ENCODE measurements around the gene DAP.

DAP gene

DNA sequence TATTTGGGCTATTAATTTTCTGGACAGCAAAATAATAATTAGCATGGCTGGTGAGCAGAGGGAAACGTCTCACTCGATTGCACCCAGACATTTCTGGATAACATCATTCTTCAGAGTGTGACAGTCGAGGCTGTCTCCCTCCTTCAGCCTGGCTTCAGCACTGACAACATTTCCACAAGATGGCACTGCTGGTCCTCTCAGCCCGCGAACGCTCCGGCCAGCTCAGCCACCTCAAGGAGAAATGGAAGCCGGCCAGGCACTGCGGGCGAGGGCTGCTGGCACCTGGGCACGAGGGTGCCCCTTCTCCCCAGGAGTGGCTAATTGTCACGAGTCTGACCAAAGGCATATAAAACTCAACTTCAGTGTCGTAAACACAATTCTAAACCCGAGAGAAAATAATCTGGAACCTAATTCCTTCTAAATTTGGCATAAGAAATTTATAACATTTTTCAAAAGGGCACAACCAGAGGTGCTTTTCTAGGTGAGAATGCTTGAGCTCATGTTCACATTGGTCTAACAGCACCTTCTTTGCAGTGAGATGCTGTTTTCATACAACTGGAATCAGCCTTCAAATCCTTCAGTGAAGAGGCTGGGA lies 65.9 kb downstream of the DAP start:
- FAIRE-seq (peak; percentile 76), DNase-seq (ENCODE audit: insufficient read length, low spot score) (no peak)

DNA sequence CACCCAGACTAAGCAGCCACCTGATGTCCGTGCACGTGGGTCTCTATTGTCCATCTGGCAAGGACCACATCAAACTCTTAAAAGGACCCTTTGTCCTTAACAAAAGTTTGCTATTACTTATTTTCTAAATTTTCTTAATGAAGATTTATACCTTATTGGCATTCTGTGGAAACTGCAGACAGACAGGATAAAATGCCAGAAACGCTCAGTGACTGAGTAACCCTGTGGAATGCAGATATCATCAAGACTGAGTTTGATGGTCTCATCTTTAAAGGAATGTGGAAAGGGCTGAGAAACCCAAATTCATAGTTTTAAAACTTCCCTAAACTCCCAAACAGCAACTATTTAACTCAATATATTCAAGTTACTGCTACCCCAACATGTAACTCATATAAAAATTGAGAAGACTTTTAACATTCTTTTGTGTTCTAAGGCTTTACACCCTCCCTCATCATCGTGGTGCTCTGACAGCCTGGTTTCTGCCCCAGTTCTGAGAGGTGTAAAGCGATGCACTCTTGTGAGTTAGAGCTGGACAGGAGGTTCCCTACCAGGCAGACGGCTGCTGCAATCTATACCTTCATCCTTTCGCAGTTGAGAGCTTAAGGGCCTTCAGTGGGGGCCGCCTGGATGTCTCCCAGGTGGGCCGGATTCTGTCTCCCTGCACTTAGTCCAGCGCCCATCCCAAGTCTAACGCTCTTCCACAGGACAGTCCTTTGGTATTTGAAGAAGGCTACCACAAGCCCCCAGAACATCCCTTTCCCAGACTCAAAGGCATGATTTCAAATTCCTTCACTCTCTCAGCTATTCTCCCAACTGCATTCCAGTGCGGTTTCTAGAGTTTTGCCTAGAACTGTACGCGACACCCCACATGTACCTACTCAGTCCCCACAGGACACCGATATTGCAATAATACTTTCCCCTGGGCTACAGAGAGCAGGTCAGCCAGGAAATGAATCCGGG lies 68.9 kb downstream of the DAP start:
- DNase-seq (ENCODE audit: insufficient read length, low spot score) (no peak), FAIRE-seq (no peak)

DNA sequence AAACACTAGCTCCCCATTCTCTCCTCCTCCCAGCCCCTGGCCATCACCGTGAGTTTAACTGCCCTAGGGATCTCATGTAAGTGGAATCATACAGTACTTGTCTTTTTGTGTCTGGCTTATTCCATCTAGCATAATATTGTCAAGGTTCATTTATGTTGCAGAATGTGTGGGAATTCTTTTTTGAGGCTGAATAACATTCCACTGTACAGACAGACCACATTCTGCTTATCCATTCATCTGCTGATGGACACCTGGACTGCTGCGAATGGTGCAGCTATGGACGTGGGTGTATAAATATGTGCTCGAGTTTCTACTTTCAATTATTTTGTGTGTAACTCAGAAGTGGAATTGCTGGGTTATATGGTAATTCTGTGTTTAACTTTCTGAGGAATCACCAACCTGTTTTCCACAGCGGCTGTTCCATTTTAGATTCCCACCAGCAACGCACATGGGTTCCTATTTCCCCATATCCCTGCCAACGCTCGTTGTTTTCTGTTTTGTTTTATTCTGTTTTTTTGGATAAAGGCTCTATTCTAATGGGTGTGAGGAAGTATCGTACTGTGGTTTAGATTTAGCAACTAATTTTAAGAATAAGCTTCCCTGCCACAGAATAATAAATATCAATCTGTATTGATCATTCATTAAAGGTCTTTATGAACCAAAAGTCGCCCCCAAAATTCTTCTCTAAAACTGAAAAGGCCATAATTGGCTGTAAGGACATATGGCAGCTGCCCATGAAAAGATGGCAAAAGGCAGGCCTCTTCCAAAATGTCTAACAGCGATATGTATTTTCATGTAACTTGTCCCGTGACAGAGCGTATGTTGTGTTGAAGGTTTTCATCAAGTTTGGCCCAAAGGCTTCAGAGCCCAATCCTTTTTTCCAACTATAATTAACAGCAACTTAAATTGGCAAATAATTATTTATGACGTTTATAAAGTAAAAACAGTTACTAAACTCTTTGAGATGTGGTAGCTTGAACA lies 70.3 kb downstream of the DAP start:
- FAIRE-seq (no peak), DNase-seq (ENCODE audit: insufficient read length, low spot score) (no peak)

DNA sequence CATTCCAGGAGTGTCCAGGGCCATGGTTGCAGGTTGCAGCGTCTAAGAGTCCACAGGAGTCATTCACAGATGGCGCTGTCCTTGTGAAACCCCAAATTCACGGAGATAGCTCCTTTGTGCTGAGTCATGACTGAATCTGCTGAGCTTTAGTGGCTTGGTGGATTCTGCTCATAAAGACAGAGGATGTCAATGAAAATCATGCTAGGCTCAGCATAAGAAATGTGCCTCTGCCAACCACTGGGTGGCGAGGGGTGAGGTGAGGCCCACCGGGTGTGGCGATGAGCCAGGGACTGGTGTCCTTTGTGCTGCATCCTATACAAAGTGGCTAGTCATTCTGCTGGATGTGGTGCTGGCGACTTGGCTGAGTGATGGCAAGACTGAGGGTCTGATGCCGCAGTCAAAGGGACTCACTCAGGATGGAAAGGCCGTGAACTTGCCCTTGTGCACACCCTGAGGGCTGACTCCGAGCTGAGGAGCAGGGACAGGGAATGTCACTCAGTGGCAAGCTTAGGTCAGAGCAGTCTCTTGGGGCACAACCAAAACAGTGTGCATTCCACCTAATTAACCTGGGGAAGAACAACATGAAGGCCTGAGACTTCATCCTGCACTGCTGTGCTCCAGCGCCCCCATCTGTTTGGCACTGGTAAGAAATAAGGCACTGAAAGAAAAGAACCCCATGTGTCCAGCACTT lies 71.5 kb downstream of the DAP start:
- no peak for FAIRE-seq
- no peak for DNase-seq (ENCODE audit: insufficient read length, low spot score)

DNA sequence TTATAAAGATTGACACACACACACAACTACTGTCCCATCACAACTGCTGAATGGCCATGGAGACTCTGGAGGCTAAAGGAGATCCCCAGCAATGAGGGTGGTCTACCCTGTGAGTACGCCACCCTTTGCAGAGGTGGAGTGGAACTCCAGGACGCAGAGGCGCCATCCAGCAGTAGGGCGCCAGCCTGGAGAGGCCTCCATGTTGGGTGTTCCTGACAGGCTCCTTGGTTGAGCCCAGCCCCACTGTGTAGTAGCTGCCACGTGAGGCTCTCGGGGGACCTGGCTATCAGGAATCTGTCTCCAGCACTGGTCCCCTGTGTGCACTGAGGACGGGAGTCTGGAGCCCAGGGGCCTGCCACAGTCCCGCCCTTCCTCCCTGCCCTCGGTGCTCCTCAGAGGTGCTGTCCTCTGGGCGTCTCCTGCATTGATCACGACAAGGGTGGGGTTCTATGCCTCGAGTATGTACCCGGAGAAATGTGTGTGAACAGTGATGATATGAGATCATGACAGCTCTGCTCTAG lies 72.3 kb downstream of the DAP start:
- DNase-seq (ENCODE audit: insufficient read length, low spot score) (no peak), FAIRE-seq (no peak)

DNA sequence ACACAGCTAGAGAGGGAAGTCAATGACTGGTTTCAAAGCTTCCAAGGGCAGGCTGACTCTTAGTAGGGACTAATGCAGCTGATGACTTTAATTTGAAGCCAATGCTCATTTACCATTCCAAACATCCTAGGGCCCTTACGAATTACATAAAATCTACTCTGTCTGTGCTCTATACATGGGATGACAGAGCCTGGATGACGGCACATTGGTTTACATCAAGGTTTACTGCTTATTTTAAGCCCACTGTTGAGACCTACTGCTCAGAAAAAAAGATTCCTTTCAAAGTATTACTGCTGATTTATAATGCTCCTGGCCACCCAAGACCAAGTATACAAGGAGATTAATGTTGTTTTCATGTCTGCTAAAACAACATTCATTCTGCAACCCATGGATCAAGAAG lies 74.1 kb downstream of the DAP start:
- FAIRE-seq (no peak), DNase-seq (ENCODE audit: insufficient read length, low spot score) (no peak)

DNA sequence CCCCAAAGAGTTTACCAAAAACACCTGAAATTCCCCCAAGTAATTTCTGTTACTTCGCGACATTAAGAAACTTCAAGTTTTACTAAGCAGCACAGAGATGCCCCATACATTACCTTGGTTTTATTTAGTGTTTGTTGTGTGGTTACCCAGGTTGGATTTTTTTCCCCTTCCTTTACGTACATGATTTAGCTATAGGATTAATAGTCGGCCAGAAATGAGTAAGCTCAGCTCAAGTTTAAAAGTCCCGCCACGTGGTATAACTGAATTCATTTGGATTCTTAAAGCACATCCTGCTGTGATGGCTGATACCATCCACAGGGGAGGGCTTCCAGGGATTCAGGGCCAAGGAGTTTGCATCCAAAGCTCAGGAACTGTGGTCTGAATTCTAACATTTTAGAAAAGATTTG lies 75.9 kb downstream of the DAP start:
- FAIRE-seq = peak; percentile 21
- no peak for DNase-seq (ENCODE audit: insufficient read length, low spot score)

DNA sequence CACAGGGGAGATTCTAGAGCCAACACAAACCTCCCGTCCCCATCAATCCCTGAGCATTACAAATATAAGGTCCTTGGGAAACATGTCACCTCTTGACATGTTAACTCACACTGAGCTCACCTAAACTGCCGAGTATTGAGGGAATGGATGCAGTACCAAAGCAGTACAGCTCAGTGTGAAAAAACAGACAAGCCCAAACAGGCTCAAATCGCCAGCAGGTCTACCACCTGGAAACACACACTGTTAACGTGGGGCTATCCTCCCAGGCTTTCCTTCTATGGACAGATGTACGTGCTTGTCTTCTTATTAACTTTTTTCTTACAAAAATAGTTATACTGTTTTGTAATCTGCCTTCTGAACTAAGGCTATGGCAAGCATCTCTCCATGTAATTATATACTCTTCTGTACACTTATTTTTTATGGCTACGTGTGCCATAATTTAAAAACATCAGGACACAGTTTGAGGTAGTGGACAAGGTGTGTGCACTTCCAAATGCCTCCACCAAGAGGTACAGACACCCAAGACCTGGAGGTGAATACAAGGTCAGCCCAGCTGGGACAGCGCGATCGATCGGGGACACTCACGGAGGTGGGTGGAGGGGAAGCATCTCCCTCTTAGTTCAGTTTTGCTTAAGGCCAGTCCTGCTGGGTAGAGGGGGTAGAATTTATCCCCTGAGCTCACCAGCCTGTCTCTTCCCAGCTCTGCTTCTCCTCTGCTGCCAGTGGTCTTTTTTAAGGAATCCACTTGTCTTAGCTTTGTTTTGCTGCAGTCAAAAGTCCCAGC lies 76.5 kb downstream of the DAP start:
- no peak for DNase-seq (ENCODE audit: insufficient read length, low spot score)
- peak; percentile 18 for FAIRE-seq

DNA sequence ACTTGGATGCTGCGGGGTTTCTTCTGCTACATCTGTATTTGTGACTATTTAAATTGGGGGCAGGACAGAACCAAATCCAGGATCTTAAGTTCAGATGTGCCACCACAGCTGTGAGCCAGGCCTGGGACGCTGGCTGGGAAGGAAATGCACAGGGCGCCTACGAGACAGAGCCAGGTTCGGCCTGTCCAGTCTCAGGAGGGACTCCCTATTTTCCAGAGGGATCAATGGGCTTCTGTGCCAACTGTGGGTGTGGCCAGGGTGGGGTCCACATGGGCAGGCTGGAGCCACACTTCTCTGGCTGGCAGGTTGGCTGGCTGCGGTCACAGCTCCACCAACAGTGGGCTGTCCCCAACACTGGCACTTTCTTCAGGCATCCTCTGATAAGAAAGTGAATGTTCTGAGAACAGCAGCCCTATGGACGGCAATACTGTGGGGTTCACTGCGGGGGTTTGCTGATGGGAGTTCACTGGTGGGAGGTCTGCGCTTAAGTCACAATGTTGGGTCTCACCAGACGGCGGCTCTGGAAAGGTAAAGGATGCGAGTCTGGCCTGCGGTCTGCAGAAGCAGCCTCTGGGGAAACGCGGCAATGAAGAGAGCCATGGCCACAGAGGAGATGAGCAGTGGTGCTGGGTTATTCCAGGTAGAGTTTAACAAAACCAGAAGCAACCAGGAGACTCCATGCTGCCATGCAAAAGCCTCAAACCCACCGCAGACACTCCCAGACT lies 78.1 kb downstream of the DAP start:
- no peak for FAIRE-seq
- no peak for DNase-seq (ENCODE audit: insufficient read length, low spot score)

DNA sequence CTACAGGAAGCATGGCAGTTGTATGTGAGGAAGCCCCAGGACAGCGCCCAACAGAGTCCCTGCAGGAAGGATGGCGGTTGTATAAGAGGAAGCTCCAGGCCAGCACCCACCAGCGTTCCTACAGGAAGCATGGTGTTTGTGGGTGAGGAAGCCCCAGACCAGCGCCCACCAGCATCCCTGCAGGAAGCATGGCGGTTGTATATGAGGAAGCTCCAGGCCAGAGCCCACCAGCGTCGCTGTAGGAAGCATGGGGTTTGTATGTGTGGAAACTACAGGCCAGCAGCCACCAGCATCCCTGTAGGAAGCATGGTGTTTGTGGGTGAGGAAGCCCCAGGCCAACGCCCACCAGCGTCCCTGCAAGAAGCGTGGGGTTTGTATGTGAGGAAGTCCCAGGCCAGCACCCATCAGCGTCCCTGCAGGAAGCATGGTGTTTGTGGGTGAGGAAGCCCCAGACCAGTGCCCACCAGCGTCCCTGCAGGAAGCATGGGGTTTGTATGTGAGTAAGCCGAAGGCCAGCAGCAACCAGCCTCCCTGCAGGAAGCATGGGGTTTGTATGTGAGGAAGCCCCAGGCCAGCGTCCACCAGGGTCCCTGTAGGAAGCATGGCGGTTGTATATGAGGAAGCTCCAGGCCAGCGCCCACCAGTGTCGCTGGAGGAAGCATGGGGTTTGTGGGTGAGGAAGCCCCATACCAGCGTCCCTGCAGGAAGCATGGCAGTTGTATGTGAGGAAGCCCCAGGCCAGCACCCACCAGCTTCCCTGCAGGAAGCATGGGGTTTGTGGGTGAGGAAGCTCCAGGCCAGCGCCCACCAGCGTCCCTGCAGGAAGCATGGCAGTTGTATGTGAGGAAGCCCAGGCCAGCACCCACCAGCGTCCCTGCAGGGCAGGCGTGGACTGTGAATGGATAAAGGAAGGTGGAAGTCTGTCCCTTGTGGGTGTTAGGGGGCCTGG lies 79.0 kb downstream of the DAP start:
- DNase-seq (ENCODE audit: insufficient read length, low spot score) (no peak), FAIRE-seq (no peak)

DNA sequence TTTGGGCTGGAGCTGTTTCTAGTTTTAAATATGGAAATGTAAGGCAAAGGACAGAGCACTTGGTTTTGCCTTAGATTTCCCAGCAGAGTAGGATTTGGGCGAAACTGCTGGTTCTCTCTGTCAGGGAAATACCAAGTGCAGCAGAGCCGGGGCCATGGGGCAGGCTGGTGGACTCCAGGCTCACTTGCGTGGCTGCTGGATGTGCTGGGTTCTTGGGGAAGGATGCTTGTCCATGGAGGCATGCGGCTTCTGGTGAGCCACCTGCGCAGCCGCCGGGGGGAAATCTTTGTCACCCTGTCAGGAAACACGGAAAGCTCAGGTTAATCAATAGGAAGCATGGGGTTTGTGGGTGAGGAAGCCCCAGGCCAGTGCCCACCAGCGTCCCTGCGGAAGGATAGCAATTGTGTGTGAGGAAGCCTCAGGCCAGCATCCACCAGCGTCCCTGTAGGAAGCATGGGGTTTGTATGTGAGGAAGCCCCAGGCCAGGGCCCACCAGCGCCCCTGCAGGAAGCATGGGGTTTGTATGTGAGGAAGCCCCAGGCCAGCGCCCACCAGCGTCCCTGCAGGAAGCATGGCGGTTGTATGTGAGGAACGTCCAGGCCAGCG lies 80.1 kb downstream of the DAP start:
- FAIRE-seq = no peak
- no peak for DNase-seq (ENCODE audit: insufficient read length, low spot score)

DNA sequence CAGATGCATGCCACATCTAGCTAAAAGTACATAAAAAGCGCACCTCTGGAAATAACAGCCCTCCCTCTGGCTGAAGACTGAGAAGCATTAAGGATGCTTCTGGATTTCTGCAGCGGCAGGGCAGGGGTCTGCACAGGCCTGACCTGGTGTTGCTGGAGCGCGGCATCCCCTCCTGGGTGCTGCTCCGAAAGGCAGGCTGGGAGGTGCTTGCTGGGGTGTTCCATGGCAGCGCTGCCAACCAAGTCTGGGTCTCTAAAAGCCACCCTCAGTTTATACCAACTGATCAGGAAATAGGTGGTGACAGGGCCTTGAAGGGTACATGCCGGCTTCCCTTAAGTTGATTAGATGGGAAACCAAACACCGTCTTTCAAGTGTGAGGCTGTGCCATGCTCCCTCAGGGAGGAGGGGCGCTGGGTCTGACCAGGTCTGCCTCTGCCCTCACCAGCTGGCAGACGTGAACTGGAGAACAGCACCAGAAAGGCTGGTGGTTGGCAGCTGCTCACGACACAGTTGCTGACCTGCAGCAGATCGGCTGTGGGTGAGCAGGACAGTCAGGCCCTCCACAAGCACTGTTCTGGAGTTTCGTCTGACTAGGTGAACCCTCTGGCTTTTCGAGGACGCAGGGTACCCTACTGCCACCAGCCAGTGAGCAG lies 81.6 kb downstream of the DAP start:
- FAIRE-seq = no peak
- DNase-seq (ENCODE audit: insufficient read length, low spot score) = no peak

DNA sequence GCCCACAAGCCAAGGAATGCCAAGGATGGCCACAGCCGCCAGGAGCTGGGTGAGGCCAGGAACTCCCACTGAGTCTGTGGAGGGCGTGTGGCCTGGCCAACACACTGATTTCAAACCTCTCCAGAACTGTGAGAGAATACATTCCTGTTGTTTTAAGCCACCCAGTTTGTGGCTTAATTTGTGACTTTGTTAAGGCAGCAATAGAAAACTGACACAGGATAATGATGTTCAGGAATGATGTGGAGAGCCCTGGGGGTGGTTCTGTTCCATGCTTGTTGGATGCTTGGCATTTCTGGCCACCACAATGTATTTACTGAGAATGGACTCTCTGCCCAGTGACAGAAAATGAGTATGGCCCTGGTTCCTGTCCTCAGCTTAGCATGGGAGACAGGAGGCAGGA lies 82.8 kb downstream of the DAP start:
- FAIRE-seq (no peak), DNase-seq (ENCODE audit: insufficient read length, low spot score) (no peak)

DNA sequence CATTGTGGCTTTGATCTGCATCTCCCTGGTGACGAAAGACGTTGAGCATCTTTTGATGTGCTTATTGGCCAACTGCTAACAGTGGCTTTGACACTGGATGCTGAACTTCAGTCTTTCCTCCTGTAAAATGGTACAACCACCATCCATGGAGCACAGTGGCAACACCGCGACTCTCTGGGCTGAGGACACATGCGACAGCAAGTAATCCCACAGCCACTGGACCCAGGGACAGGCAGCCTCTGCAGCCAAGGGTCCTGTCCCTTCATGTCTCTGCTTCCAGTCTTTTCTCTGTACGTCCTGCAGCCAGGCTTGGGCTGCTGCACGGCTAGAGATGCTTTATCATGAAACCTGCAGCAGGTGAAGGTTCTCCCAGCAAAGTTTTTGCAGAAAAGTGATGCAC lies 83.5 kb downstream of the DAP start:
- FAIRE-seq (no peak), DNase-seq (ENCODE audit: insufficient read length, low spot score) (no peak)

DNA sequence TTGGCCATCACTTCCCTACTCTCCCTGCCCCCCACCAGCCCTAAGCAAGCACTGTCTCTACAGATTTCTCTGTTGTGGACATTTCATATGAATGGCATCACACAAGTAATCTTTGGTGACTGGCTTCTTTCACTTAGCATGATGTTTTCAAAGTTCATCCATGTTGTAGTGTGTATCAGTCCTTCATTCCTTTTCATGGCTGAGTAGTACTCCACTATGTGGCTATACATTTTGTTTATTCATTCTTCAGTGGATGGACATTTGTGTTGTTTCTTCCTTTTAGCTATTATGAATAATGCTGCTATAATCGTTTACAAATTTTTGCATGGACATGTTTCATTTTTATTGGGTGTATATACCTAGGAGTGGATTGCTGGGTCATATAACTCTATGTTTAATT lies 84.1 kb downstream of the DAP start:
- FAIRE-seq (no peak), DNase-seq (ENCODE audit: insufficient read length, low spot score) (no peak)

DNA sequence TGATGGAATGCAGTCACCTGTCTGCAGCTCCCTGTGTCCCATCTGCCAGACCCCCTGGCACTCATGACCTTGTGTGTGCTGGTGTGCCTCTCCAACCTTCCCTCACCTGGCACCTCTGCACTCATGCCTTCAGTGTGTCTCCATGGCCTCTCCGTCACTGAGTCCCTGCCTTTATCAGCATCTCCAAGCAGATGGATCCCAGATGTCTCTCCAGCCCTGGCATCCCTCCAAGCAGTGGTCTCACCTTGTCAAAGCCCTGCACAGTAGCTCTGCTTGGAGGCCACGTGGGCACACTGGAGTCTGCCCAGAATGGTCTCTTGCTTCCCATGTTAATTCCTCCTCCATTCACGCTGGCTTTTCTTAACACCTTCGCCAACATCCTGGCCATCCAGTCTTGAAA lies 84.8 kb downstream of the DAP start:
- DNase-seq (ENCODE audit: insufficient read length, low spot score) (no peak), FAIRE-seq (no peak)

DNA sequence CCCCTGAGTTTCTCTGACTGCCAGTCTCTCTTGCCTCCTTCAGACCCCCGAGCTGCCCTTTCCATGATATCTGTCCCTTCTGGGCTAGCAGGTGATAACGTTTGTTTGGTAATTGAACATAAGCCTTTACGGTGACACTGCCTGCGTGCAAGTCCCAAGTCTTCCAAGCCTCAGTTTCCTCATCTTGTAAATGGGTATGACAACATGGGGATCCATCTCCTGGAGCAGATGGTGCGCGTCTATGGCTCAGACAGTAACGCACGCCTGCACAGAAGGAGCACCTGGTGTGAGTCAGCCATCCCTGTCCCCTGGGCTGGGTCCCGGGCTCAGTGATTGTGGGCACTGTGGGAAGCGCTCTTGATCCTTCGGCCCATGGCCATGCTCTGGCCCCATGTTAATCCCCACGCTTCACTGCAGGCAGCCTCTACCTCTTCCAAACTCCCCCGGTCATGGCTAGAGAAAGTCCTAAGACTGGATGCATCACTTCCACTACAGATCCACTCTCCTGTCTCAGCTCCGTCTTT lies 85.8 kb downstream of the DAP start:
- no peak for FAIRE-seq
- no peak for DNase-seq (ENCODE audit: insufficient read length, low spot score)
